ACHN (cell line): ENCODE data around the gene AARS1.
A peak's percentile ranks its signal among the peaks of the same experiment; 100 is the strongest.
"Not testable (repeated sequence)": the region's sequence is repeated elsewhere in the genome, so short reads cannot be mapped to it uniquely, and the experiment has no call there.

Experiments used
- DNase-seq: peaks from one replicate; pipeline ENCODE4 v3.0.0-alpha.2; 2015
- in situ Hi-C: cut with HindIII; loops from 2 replicates; pipeline ENCODE4 v1.10.0; 2017; ENCODE audit warnings: low sequenced_read_pairs, low pct_ligation_motif_present, low pct_unique_long_range_greater_than_20kb

AARS1 gene

DNA sequence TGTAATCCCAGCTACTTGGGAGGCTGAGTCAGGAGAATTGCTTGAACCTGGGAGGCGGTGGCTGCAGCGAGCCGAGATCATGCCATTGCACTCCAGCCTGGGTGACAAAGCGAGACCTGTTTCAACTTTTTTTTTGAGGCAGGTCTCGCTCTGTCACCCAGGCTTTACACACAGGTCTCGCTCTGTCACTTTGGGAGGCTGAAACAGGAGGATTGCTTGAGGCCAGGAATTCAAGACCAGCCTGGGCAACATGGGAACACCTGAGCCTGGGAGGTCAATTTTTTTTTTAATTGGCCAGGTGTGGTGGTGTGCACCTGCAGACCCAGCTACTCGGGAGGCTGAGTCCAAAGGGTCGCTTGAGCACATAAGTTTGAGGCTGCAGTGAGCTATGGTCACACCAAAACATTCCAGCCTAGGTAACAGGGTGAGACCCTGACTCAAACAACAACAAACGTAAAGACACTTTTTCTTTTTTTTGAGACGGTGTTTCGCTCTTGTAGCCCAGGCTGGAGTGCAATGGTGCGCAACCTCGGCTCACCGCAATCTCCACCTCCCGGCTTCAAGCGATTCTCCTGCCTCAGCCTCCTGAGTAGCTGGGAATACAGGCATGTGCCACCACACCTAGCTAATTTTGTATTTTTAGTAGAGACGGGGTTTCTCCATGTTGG is 1.9 kb downstream of the AARS1 start:
- in situ Hi-C loops, DNase-seq: not testable (repeated sequence)

DNA sequence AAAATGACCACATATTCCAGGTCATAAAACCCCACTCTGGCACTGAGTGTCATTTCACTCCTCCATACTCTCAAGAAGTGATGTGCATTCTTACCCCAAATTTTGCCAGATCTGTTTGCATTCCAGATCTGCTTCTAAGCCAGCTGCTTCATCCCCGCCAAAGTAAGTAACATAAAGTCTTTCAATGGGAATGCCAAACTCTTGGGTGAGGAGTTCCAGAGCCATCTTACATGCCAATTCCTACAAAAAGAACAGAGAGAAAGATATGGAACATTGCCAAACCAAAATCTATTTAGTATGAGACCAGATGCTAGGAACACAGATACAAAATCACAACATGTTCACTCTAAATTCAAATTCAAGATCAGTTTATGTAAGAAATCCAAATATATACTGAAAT is 12.9 kb downstream of the AARS1 start:
- DNase-seq: no peak
- in situ Hi-C loops: no loop called here

- DNase-seq: no peak
- in situ Hi-C loops: no loop called here
These were observed 17.6 kb downstream of the AARS1 start for GRCh38 chr16:70271696-70272095.

GRCh38 chr16:70270176-70270575 is 19.1 kb downstream of the AARS1 start:
- in situ Hi-C loops: no loop called here
- DNase-seq: no peak

DNA sequence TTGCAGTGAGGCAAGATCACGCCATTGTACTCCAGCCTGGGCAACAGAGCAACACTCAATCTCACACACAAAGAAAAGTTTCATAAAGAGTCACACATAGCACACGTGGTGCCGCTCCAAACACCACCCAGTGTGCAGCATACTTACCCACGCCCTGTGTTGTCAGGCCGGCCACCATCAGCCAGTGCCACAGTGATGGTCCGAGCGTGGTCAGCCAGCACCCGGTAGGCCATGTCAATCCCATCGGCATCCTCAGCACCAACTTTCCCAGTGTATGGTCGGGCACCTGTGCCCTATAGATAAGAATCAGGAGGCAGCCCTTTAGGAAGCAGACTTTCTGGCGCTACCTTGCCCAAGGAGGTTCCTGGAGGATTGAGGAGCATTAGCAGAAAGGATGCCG is 19.8 kb downstream of the AARS1 start:
- in situ Hi-C loops: no loop called here
- no peak for DNase-seq

GRCh38 chr16:70267922-70268321 is 21.4 kb downstream of the AARS1 start:
- DNase-seq, in situ Hi-C loops: not testable (repeated sequence)

- peak; percentile 66 for DNase-seq
- in situ Hi-C loops: no loop called here
These were observed 21.8 kb downstream of the AARS1 start for GRCh38 chr16:70267516-70267915.

DNA sequence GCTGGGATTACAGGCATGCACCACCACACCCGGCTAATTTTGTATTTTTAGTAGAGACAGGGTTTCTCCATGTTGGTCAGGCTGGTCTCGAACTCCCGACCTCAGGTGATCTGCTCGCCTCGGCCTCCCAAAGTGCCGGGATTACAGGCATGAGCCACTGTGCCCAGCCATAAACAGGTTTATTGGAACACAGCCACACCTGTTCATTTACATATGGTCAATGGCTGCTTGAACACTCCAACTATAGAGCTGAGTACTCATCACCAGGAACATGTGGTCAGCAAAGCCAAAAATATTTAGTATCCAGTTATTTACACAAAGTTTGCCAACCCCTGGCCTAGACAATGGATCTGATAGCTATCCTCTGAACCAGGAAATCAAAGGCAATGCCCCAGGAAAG is 29.4 kb downstream of the AARS1 start:
- in situ Hi-C loops, DNase-seq: not testable (repeated sequence)

DNA sequence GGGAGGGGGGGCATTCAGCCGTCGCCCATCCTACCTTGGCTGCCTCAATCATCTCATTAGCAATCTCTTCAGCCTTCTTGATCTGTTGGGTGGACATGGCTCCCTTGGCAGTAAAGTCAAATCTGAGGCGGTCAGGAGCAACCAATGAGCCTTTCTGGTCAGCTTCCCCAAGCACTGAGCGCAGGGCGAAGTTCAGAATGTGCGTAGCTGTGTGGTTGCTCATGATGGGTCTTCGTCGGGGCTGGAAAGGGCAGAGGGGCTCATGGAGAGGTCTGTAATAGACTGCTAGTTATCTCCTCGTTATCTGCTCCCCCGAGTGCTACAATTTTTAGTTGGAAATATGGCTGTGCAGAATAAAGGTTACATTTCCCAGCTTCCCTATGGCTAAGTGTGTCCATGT is 30.4 kb downstream of the AARS1 start:
- in situ Hi-C loops: no loop called here
- no peak for DNase-seq

DNA sequence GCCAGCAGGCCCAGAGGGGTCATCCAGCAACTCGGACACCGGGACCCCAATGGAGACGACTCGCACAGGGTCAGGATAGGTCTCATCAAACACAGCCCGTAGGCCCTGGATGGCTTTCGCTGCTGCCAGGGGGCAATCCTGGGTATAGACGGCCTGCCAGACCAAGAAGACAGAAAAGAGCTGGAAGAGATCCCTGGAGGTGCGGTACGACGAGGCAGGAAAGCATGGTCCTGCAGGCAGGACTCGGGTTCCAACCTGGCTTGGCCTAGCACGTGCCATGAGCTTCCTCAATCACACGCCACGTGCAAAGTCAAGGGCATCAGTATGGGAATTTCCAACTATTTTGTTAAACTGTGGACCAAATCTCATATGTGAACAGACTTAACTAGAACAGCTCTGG is 31.2 kb downstream of the AARS1 start:
- in situ Hi-C loops: no loop called here
- no peak for DNase-seq

DNA sequence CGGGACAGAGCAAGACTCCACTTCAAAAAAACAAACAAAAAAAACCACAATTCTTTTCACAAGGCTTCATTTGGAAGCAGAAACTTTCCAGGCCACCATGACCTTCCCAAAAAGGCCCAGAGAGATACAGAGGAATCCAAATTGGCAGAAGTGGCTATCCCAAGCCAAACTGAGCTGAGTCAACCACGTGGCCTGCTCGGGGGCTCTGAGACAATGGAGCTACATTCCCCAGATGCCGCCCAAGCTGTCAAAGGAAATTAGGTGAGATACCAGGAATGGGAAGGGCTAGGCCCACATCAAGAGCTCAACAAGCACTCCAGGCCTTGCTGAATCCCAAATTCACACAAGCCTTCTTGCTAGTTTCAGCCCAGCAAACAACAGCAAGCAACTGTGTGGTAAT is 31.9 kb downstream of the AARS1 start:
- DNase-seq: no peak
- in situ Hi-C loops: no loop called here

- in situ Hi-C loops: no loop called here
These were observed 33.7 kb downstream of the AARS1 start for GRCh38 chr16:70255574-70255973.

GRCh38 chr16:70254965-70255286 is 34.4 kb downstream of the AARS1 start:
- in situ Hi-C loops: no loop called here
- DNase-seq: no peak

More at GRCh38 chr16:70255574-70255973, 33.7 kb downstream of the AARS1 start:
- no peak for DNase-seq

DNA sequence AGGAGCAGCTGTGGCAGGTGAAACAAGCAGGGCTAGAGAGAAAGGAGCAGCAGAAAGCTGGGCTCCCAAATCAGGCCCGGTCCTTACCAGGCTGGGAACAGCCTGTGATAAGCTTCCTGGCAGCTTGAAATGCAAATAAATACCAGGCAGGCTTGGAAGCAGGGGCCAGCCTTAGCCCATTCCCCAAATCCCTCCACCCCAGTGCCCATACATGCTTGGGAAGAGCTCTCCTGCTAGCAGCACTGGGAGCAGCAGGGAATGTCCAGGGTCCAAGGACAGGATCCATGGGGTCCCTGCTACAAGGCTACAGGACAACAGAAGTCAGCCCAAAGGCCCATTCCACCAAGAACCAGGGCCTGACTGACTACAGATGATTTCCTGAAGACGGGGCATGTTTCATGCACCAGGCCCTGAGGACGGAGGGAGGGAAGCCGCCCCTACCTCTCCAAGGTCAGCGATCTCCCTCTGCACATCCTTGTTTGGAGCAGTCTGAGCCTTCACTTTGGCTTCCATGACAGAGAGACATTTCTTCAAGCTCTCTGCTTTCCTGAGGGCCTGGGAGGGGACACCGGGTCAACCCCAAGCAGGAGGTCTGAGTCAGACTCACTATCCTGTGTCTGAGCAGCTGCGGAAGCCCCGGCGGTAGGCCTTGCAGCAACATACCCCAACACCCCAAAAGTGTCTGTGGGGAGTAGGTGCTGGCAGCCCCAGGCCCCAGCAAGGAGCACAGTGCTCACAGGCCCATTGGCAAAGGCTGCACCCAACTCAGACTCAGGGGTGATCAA is 34.9 kb downstream of the AARS1 start:
- peak; percentile 23 for DNase-seq
- in situ Hi-C loops: no loop called here

- peak; percentile 69 for DNase-seq
- in situ Hi-C loops: no loop called here
These were observed 35.8 kb downstream of the AARS1 start for GRCh38 chr16:70253291-70254106.

- peak; percentile 47 for DNase-seq
- in situ Hi-C loops: no loop called here
These were observed 36.8 kb downstream of the AARS1 start for GRCh38 chr16:70252355-70252988.

DNA sequence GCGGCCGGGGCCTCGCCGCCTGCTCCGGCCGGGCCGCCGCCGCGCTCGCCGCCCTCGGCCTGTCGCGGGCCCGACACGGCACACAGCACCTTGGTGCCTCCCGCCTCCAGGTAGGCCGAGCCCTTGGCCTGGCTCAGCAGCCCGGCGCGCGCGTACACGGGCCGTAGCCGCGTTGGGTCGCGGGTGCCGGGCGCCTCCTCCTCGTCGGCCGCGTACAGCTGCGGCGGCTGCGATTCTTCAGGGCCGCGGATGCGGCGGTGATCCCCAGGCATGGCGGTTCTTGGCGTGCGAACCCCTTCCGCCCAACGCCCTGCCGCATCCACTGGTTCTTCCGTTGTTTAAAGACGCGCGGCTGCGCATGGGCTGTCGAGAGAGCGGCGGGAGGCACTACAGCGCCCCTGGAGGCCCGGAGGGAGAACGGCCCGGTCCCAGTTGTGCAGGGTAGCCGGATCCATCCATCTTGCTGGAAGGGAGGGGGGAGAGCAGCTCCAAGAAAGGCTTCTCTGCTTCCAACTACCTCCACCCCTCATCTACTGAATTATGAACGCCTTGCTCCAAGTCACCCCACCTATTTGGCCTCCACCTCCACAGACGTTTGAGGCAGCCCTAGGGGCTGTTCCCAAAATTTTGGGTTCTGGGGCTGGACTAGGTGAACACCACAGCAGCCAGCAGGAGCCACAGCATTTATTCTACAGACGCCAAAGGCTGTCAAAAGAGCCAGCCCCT is 37.5 kb downstream of the AARS1 start, which contains the start of gene EXOSC6:
Gene EXOSC6, minus strand, starts transcription at position 312 of the 726 bp plus-strand sequence. Its CDS starts 40 bp downstream, at position 272.
- peak; percentile 98 for DNase-seq
- in situ Hi-C loops: no loop called here
